Activated CD4-positive, alpha-beta T cell treated with anti-CD3 and anti-CD28 coated beads, Interleukin-2, amount 10 ng/mL, durations not matched to agents 7 days and 5 days (primary cell): ENCODE measurements around the gene POP4. TPM values are rescaled to one million over a fixed set of nuclear protein-coding genes. Genes with fewer than 3 reads are reported as not detected.
A peak's percentile ranks its signal among the peaks of the same experiment; 100 is the strongest.

Experiments
- CTCF ChIA-PET: fragments of 350-600 bp; sonication (Branson Sonifier 250); formaldehyde crosslinking; loops from one replicate; lab custom pipeline; 2021; ENCODE audit warnings: antibody characterized with exemption; lab: Charles Lee
- POLR2A ChIA-PET: fragments of 350-600 bp; sonication (Branson Sonifier 250); formaldehyde crosslinking; loops from one replicate; lab custom pipeline; 2021; ENCODE audit warnings: antibody characterized with exemption; lab: Charles Lee
- DNase-seq: peaks from one replicate; pipeline ENCODE4 v3.0.0-alpha.2; 2020
- H3K27ac Mint-ChIP-seq: one replicate; pipeline ENCODE4 v1.8.0; 2021; ENCODE audit warnings: mild to moderate bottlenecking, moderate library complexity, mixed read lengths
- H3K27me3 Mint-ChIP-seq: one replicate; pipeline ENCODE4 v1.8.0; 2021; ENCODE audit warnings: mixed read lengths
- H3K36me3 Mint-ChIP-seq: one replicate; pipeline ENCODE4 v1.8.0; 2021; ENCODE audit warnings: low read depth, mixed read lengths
- H3K4me1 Mint-ChIP-seq: one replicate; pipeline ENCODE4 v1.8.0; 2021; ENCODE audit warnings: mixed read lengths
- H3K4me3 Mint-ChIP-seq: one replicate; pipeline ENCODE4 v1.8.0; 2021; ENCODE audit warnings: mild to moderate bottlenecking, moderate library complexity, mixed read lengths
- H3K9me3 Mint-ChIP-seq: one replicate; pipeline ENCODE4 v1.8.0; 2021; ENCODE audit warnings: mixed read lengths
- total RNA-seq, 2 experiments: library from RNA; stranded (reverse); gene quantifications; one replicate each; pipeline ENCODE4 v1.2.3, GENCODE V29; 2021

Gene POP4
- total RNA-seq, 2 experiments from 2014 or later: 96.0 to 113 TPM

- Mint-ChIP-seq H3K36me3 (no peaks in the 10 kb centered on the region), H3K9me3 (no peaks in the 10 kb centered on the region)
- POLR2A ChIA-PET: no interaction called here
Observed at GRCh38 chr19:29628661-29629385, 22.7 kb downstream of the POP4 start.

GRCh38 chr19:29629836-29630534 lies 23.9 kb downstream of the POP4 start:
- no peaks in the 10 kb centered on the region for H3K27me3 Mint-ChIP-seq
- POLR2A ChIA-PET: no interaction called here
- DNase-seq: no peak
- H3K9me3 Mint-ChIP-seq: no peaks in the 10 kb centered on the region
- CTCF ChIA-PET: interaction anchor here (1.1 kb wide), 1 partner anchor 41 kb away, joined by 3 read pairs; no protein-coding TSS in a partner anchor
- H3K27ac Mint-ChIP-seq: no peak overlapping the region
- H3K36me3 Mint-ChIP-seq: no peaks in the 10 kb centered on the region
- H3K4me3 Mint-ChIP-seq: no peak overlapping the region
- H3K4me1 Mint-ChIP-seq: peaks cover 8% of the 10 kb centered on the region

More at GRCh38 chr19:29628661-29629385, 22.7 kb downstream of the POP4 start:
- Mint-ChIP-seq H3K27ac (no peak overlapping the region), H3K4me3 (no peak overlapping the region), H3K4me1 (peaks cover 16% of the 10 kb centered on the region), H3K27me3 (no peaks in the 10 kb centered on the region)
- no peak for DNase-seq
- CTCF ChIA-PET: interaction anchor here (0.6 to 1.3 kb wide), 3 partner anchors 18 to 131 kb away, joined by 3 to 4 read pairs (median 4); no protein-coding TSS in a partner anchor

- Mint-ChIP-seq H3K27me3 (no peaks in the 10 kb centered on the region), H3K36me3 (no peaks in the 10 kb centered on the region), H3K9me3 (no peaks in the 10 kb centered on the region), H3K4me3 (no peak overlapping the region), H3K4me1 (peaks cover 4% of the 10 kb centered on the region), H3K27ac (no peak overlapping the region)
- no peak for DNase-seq
- POLR2A ChIA-PET: no interaction called here
- CTCF ChIA-PET: interaction anchor here (1.1 kb wide), 1 partner anchor 86 kb away, joined by 3 read pairs; no protein-coding TSS in a partner anchor
Observed at GRCh38 chr19:29630655-29631054, 24.6 kb downstream of the POP4 start.

GRCh38 chr19:29631450-29631849 lies 25.4 kb downstream of the POP4 start:
- Mint-ChIP-seq H3K27me3 (no peaks in the 10 kb centered on the region), H3K27ac (no peak overlapping the region), H3K4me3 (no peak overlapping the region), H3K4me1 (peaks cover 1% of the 10 kb centered on the region), H3K9me3 (no peaks in the 10 kb centered on the region), H3K36me3 (no peaks in the 10 kb centered on the region)
- DNase-seq: no peak
- CTCF ChIA-PET: interaction anchor here (0.7 to 1.1 kb wide), 2 partner anchors 44 to 85 kb away, joined by 3 read pairs; no protein-coding TSS in a partner anchor
- POLR2A ChIA-PET: no interaction called here

- H3K4me3 Mint-ChIP-seq: no peak overlapping the region
- no peak for DNase-seq
- H3K27me3 Mint-ChIP-seq: no peaks in the 10 kb centered on the region
- no peak overlapping the region for H3K27ac Mint-ChIP-seq
- H3K9me3 Mint-ChIP-seq: no peaks in the 10 kb centered on the region
- ChIA-PET POLR2A (no interaction called here), CTCF (interaction anchor here (1.9 kb wide), 1 partner anchor 10 kb away, joined by 6 read pairs; no protein-coding TSS in a partner anchor)
- no peaks in the 10 kb centered on the region for H3K4me1 Mint-ChIP-seq
- H3K36me3 Mint-ChIP-seq: no peaks in the 10 kb centered on the region
Observed at GRCh38 chr19:29634002-29634401, 27.9 kb downstream of the POP4 start.

GRCh38 chr19:29634423-29635130 lies 28.5 kb downstream of the POP4 start:
- POLR2A ChIA-PET: no interaction called here
- Mint-ChIP-seq H3K27me3 (no peaks in the 10 kb centered on the region), H3K36me3 (no peaks in the 10 kb centered on the region), H3K4me1 (no peaks in the 10 kb centered on the region), H3K4me3 (no peak overlapping the region), H3K27ac (no peak overlapping the region), H3K9me3 (no peaks in the 10 kb centered on the region)
- CTCF ChIA-PET: interaction anchor here (1.3 to 1.9 kb wide), 3 partner anchors 11 to 47 kb away, joined by 3 to 6 read pairs (median 4); partner anchors contain the start of gene PLEKHF1
- no peak for DNase-seq

- H3K4me3 Mint-ChIP-seq: no peak overlapping the region
- no peaks in the 10 kb centered on the region for H3K9me3 Mint-ChIP-seq
- no peaks in the 10 kb centered on the region for H3K36me3 Mint-ChIP-seq
- no peaks in the 10 kb centered on the region for H3K27me3 Mint-ChIP-seq
- no peak for DNase-seq
- no peaks in the 10 kb centered on the region for H3K4me1 Mint-ChIP-seq
- ChIA-PET POLR2A (no interaction called here), CTCF (interaction anchor here (1.0 to 1.6 kb wide), 2 partner anchors 20 to 46 kb away, joined by 3 to 4 read pairs; no protein-coding TSS in a partner anchor)
- no peak overlapping the region for H3K27ac Mint-ChIP-seq
Observed at GRCh38 chr19:29635963-29636362, 29.9 kb downstream of the POP4 start.

- no peak overlapping the region for H3K4me3 Mint-ChIP-seq
- H3K4me1 Mint-ChIP-seq: no peaks in the 10 kb centered on the region
- H3K27me3 Mint-ChIP-seq: peaks cover 4% of the 10 kb centered on the region
- H3K36me3 Mint-ChIP-seq: no peaks in the 10 kb centered on the region
- DNase-seq: no peak
- ChIA-PET CTCF (interaction anchor here (1.0 kb wide), 1 partner anchor 21 kb away, joined by 3 read pairs; no protein-coding TSS in a partner anchor), POLR2A (no interaction called here)
- no peak overlapping the region for H3K27ac Mint-ChIP-seq
- H3K9me3 Mint-ChIP-seq: no peaks in the 10 kb centered on the region
Observed at GRCh38 chr19:29636553-29637360, 30.7 kb downstream of the POP4 start.

- H3K4me3 Mint-ChIP-seq: no peak overlapping the region
Observed at GRCh38 chr19:29639086-29639485, 33.0 kb downstream of the POP4 start.

GRCh38 chr19:29640231-29640630 lies 34.1 kb downstream of the POP4 start:
- CTCF ChIA-PET: interaction anchor here (1.2 kb wide), 1 partner anchor 76 kb away, joined by 3 read pairs; no protein-coding TSS in a partner anchor
- Mint-ChIP-seq H3K27me3 (peaks cover 5% of the 10 kb centered on the region), H3K4me3 (no peak overlapping the region), H3K27ac (no peak overlapping the region), H3K36me3 (no peaks in the 10 kb centered on the region), H3K9me3 (no peaks in the 10 kb centered on the region), H3K4me1 (peaks cover 6% of the 10 kb centered on the region)
- POLR2A ChIA-PET: no interaction called here
- no peak for DNase-seq

More at GRCh38 chr19:29639086-29639485, 33.0 kb downstream of the POP4 start:
- H3K4me1 Mint-ChIP-seq: no peaks in the 10 kb centered on the region
- H3K36me3 Mint-ChIP-seq: no peaks in the 10 kb centered on the region
- H3K27me3 Mint-ChIP-seq: peaks cover 5% of the 10 kb centered on the region
- peak overlapping the region; percentile 32 for H3K27ac Mint-ChIP-seq
- ChIA-PET POLR2A (no interaction called here), CTCF (interaction anchor here (1.1 kb wide), 1 partner anchor 11 kb away, joined by 4 read pairs; no protein-coding TSS in a partner anchor)
- no peaks in the 10 kb centered on the region for H3K9me3 Mint-ChIP-seq
- no peak for DNase-seq

GRCh38 chr19:29641597-29641996 lies 35.5 kb downstream of the POP4 start:
- Mint-ChIP-seq H3K9me3 (no peaks in the 10 kb centered on the region), H3K27me3 (peaks cover 5% of the 10 kb centered on the region), H3K4me1 (peaks cover 18% of the 10 kb centered on the region), H3K4me3 (no peak overlapping the region), H3K27ac (no peak overlapping the region), H3K36me3 (no peaks in the 10 kb centered on the region)
- ChIA-PET CTCF (no interaction called here), POLR2A (no interaction called here)
- no peak for DNase-seq
